ENCODE results near the gene NKD2.

DNA sequence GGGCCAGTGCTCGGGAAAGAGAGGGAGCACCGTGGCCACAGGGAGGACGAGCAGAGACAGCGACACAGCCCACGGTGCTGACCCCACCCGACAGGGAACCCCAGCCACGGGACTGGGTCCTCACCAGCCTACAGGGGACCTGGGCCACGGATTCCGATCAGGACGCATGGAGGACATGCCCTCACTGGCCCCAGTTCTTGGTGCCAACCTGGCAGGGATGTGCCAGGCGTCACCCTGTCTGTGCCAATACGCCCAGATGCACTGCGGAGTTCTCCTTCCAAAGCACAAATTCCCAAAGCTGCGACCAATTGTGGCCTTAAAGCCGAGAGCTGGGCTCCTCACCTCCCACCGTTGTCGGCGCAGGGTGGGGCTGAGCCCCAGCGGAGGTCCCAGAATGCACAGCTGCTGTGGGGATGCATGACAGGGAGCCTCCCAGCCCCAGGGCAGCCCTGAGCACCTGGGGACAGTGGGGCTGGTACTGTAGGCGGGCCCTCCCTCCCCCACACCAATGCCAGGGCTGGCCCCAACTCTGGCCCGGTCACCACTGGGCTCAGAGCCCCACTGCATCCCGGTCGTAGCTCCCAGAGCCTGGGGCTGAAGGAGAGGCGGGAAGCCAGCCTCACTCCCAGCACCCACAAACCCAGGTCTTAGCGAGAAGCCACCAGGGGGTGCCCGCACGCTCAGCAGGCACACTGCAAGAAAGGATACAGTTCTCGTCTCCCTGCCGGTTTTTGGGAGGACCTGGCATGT is 44.2 kb downstream of the NKD2 start:
- TF ChIP-seq, protein P1, sequence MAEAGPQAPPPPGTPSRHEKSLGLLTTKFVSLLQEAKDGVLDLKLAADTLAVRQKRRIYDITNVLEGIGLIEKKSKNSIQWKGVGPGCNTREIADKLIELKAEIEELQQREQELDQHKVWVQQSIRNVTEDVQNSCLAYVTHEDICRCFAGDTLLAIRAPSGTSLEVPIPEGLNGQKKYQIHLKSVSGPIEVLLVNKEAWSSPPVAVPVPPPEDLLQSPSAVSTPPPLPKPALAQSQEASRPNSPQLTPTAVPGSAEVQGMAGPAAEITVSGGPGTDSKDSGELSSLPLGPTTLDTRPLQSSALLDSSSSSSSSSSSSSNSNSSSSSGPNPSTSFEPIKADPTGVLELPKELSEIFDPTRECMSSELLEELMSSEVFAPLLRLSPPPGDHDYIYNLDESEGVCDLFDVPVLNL (CRISPR knock-in tag; IDR thresholded peaks at IDR 0.05; ENCODE audit: borderline replicate concordance, low read depth), result no peak
- TF ChIP-seq SP1 (CRISPR knock-in tag; conservative IDR thresholded peaks at IDR 0.05) (no peak), EMX1 (CRISPR knock-in tag; IDR thresholded peaks at IDR 0.05) (no peak), ELF4 (CRISPR knock-in tag; IDR thresholded peaks at IDR 0.05; ENCODE audit: low read depth) (no peak), ETV6 (CRISPR knock-in tag; IDR thresholded peaks at IDR 0.05) (no peak)
- TF ChIP-seq, protein P2, sequence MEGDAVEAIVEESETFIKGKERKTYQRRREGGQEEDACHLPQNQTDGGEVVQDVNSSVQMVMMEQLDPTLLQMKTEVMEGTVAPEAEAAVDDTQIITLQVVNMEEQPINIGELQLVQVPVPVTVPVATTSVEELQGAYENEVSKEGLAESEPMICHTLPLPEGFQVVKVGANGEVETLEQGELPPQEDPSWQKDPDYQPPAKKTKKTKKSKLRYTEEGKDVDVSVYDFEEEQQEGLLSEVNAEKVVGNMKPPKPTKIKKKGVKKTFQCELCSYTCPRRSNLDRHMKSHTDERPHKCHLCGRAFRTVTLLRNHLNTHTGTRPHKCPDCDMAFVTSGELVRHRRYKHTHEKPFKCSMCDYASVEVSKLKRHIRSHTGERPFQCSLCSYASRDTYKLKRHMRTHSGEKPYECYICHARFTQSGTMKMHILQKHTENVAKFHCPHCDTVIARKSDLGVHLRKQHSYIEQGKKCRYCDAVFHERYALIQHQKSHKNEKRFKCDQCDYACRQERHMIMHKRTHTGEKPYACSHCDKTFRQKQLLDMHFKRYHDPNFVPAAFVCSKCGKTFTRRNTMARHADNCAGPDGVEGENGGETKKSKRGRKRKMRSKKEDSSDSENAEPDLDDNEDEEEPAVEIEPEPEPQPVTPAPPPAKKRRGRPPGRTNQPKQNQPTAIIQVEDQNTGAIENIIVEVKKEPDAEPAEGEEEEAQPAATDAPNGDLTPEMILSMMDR (IDR thresholded peaks at IDR 0.05), result no peak
- TF ChIP-seq, protein P3, sequence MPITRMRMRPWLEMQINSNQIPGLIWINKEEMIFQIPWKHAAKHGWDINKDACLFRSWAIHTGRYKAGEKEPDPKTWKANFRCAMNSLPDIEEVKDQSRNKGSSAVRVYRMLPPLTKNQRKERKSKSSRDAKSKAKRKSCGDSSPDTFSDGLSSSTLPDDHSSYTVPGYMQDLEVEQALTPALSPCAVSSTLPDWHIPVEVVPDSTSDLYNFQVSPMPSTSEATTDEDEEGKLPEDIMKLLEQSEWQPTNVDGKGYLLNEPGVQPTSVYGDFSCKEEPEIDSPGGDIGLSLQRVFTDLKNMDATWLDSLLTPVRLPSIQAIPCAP (CRISPR knock-in tag; IDR thresholded peaks at IDR 0.05), result no peak
- TF ChIP-seq, protein P4, sequence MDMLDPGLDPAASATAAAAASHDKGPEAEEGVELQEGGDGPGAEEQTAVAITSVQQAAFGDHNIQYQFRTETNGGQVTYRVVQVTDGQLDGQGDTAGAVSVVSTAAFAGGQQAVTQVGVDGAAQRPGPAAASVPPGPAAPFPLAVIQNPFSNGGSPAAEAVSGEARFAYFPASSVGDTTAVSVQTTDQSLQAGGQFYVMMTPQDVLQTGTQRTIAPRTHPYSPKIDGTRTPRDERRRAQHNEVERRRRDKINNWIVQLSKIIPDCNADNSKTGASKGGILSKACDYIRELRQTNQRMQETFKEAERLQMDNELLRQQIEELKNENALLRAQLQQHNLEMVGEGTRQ (CRISPR knock-in tag; IDR thresholded peaks at IDR 0.05), result no peak
- TF ChIP-seq, protein P5, sequence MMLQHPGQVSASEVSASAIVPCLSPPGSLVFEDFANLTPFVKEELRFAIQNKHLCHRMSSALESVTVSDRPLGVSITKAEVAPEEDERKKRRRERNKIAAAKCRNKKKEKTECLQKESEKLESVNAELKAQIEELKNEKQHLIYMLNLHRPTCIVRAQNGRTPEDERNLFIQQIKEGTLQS (CRISPR knock-in tag; conservative IDR thresholded peaks at IDR 0.05), result no peak
- TF ChIP-seq, protein P6, sequence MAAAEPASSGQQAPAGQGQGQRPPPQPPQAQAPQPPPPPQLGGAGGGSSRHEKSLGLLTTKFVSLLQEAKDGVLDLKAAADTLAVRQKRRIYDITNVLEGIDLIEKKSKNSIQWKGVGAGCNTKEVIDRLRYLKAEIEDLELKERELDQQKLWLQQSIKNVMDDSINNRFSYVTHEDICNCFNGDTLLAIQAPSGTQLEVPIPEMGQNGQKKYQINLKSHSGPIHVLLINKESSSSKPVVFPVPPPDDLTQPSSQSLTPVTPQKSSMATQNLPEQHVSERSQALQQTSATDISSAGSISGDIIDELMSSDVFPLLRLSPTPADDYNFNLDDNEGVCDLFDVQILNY (CRISPR knock-in tag; IDR thresholded peaks at IDR 0.05), result no peak
- TF ChIP-seq, protein P7, sequence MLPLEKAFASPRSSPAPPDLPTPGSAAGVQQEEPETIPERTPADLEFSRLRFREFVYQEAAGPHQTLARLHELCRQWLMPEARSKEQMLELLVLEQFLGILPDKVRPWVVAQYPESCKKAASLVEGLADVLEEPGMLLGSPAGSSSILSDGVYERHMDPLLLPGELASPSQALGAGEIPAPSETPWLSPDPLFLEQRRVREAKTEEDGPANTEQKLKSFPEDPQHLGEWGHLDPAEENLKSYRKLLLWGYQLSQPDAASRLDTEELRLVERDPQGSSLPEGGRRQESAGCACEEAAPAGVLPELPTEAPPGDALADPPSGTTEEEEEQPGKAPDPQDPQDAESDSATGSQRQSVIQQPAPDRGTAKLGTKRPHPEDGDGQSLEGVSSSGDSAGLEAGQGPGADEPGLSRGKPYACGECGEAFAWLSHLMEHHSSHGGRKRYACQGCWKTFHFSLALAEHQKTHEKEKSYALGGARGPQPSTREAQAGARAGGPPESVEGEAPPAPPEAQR (CRISPR knock-in tag; IDR thresholded peaks at IDR 0.05), result no peak
- TF ChIP-seq, protein P8, sequence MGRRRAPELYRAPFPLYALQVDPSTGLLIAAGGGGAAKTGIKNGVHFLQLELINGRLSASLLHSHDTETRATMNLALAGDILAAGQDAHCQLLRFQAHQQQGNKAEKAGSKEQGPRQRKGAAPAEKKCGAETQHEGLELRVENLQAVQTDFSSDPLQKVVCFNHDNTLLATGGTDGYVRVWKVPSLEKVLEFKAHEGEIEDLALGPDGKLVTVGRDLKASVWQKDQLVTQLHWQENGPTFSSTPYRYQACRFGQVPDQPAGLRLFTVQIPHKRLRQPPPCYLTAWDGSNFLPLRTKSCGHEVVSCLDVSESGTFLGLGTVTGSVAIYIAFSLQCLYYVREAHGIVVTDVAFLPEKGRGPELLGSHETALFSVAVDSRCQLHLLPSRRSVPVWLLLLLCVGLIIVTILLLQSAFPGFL (CRISPR knock-in tag; IDR thresholded peaks at IDR 0.05; ENCODE audit: borderline replicate concordance), result no peak

Measured in WTC11 (cell line).